Stimulated activated CD4-positive, alpha-beta T cell treated with anti-CD3 and anti-CD28 coated beads, Interleukin-15, amount 100 ng/mL, for 24 hours (primary cell): Measurements from ENCODE around the gene ERVW-1.

Source experiments
- DNase-seq: peaks from one replicate; pipeline ENCODE4 v3.0.0-alpha.2; 2020

The ERVW-1 gene

DNA sequence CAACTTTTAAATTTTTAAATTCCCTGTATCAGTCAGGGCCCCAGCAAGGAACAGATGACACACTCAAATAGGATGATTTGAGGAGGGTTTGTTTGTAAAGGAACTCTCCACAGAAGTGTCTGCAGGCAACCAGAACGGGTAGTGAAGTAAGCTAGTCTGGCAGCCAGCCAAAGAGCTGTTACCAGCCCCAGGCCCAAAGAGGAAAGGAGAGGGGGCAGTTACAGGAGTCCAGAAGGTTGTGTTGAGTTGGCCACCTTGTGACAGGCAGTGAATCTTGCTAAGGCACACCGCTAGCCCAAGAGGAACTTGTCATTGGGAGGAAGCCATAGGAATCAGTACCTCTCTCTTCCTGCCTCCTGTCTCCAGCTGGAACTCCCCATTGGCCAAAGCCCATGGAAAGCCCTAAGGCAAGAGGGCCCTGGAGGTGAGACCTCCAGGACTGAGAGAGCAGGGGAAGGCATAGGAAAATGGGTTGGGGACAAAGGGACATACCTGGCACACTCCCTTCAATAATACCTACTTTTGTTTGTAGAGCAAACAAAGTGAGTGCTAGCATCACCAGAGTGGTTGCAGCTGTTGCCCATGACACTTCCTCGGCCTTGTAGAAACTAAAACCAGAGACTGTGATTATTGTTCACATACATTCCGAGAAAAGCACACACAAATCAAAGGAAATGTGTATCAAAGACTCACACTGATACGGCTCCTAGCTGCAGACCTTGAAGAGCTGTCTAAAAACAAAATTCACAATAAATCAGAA lies 55.9 kb downstream of the ERVW-1 start:
- DNase-seq: no peak
